ENCODE data around the gene PRR19.
"Not testable (repeated sequence)": the region's sequence is repeated elsewhere in the genome, so short reads cannot be mapped to it uniquely, and the experiment has no call there.

PRR19 gene

DNA sequence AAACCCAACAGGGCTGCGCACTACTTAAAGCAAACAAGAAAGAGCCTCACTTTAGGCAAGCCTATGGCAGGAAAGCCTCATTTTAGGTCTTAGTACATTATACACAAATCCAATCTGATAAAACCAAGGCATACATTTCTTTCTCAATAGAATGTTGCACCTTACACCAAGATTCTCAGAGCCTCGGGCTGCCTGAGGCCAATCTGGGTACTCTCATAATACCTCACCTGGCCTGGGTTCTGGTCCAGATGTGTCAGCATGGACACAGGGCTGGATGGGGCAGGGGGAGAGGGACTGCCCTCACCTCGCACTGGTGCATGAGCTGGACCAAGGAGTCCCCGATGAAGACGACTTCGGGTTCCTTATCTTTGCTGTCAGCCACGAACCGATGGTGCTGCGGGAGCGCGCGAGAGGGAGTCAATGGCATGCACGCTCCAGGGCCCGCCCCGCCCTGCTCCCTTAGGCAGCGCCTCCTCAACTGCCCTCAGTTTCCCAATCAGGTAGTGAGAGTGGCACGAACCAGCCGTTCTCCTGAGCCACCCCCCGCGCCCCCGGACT is at the start of gene PRR19:
TSS of gene PRR19 (plus strand) at position 487 of the 558 bp plus-strand sequence. CDS start 7,453 bp downstream, outside the sequence.
- no peak for DNase-seq (ENCODE audit: low read depth in 2 of 2)

DNA sequence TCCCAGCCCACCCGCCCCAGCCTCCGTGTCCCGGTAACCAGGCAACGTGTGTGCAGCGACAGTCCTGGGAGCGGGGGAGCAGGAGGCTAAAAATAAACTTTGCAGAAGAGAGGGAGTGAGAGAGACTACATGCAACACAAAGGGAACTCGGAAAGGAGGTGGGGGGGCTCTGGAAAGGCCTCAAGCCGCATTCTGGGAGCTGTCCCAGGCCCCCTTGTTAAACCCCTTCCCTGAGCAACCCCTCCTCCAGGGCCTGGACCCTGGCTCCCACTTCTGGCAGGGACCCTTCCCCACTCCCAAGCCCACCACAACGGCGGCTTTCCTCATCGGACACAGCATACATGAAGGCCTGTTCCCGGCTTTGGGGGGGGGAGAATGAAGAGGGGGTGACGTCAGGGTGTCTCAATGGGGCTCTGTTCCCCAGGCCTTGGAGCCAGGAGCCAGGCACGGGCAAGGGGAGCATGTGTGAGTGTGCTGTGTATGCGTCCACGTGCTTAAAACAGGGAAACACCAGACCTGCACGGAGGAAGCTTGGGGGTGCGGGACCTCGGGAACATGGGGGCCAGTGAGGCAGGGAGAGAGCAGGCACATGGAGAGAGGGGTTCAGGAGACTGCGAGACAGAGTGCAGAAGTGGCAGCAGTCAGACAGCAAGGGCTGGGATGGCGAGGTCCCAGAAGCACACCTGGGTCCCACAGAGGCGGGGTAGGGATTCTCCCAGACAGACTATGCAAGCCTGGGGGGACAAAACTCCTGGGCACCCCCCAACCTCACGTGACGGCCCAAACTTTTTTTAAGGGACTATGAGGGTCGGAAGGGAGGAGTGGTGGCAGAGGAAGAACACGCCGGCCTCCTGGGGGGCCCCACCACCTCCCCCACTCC is 49.3 kb upstream of the PRR19 start:
- no peak for DNase-seq (ENCODE audit: low read depth in 2 of 2)

DNA sequence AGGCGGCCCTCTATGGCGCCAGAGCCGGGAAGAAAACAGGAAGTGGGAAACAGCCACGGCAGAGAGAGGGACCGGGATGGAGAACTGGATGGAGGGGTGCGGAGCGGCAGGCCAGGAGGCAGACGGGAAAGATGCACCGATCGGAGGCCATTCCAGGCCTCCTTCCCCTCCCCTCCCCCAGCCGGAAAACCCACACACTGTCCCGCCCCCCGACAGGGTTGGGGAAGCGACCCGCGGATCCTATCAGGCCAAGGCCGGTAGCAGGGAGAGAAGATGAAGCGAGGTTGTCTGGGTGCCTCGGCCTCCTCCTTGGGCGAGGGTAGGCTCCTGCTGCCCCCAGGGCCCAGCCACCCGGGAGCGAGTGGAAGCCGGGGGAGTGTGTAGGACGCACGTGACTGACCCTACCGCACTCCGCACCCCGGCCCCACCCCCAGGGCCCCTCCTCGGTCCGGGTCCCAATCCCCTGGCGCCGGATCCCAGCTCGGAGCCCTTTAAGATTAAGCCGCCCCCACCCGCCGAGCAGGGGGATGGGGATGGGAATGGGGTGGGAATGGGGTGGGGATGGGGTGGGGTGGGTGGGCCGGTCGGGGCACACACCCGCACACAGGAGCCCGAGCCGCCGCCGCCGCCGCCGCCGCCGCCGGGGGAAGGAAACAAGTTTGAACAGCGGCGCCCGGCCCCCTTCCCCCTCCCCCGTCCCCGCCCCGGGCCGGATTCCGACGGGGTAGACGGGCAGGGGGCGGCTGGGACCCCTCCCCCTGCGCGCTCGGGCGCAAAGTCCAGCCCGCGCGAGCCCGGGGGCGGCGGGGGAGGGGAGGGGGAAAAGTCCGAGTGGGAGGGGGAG is 48.5 kb upstream of the PRR19 start:
- DNase-seq (ENCODE audit: low read depth in 2 of 2) = peak in 1 of 2 donors; percentile 24

- DNase-seq (ENCODE audit: low read depth in 2 of 2) = peak; percentile 53 to 57
Measured at GRCh38 chr19:42254089-42254849, 47.7 kb upstream of the PRR19 start.

- peak; percentile 84 to 92 for DNase-seq (ENCODE audit: low read depth in 2 of 2)
Measured at GRCh38 chr19:42254850-42255765, 46.8 kb upstream of the PRR19 start, which contains the start of gene ERF. TSS of gene ERF (minus strand) at chr19:42255128. CDS start at chr19:42254999, 129 bp downstream.

GRCh38 chr19:42255766-42256745 is 45.9 kb upstream of the PRR19 start:
- DNase-seq (ENCODE audit: low read depth in 2 of 2) = no peak

DNA sequence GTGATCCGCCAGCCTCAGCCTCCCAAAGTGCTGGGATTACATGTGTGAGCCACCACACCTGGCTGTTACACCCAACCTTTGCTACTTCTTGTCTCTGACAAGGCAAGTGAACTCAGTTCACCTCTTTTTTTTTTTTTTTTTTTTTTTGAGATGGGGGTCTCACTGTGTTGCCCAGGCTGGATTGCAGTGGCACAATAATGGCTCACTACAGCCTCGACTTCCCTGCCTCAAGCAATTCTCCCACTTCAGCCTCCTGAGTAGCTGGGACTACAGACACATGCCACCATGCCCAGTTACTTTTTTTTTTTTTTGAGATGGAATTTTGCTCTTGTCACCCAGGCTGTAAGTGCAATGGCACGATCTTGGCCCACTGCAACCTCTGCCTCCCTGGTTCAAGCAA is 44.1 kb upstream of the PRR19 start:
- DNase-seq (ENCODE audit: low read depth in 2 of 2) = not testable (repeated sequence)

DNA sequence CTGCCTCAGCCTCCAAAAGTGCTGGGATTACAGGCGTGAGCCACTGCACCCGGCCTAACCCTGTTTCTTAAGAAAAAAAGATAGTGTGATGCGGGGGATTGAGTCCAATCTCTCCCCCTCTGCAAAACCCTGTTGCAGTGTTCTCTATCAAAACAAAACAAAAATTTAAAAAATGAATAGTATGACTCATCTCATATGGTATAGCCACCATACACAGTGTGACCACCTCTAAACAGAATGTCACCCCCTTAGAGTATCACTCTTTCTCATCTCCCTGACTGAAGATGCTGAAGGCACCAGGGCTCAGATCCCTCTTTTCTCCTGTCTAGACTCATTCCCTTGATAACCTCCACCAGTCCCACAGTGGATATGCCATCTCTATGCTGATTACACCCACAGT is 40.2 kb upstream of the PRR19 start:
- DNase-seq (ENCODE audit: low read depth in 2 of 2) = no peak

GRCh38 chr19:42266105-42266504 is 35.8 kb upstream of the PRR19 start:
- DNase-seq (ENCODE audit: low read depth in 2 of 2) = not testable (repeated sequence)

DNA sequence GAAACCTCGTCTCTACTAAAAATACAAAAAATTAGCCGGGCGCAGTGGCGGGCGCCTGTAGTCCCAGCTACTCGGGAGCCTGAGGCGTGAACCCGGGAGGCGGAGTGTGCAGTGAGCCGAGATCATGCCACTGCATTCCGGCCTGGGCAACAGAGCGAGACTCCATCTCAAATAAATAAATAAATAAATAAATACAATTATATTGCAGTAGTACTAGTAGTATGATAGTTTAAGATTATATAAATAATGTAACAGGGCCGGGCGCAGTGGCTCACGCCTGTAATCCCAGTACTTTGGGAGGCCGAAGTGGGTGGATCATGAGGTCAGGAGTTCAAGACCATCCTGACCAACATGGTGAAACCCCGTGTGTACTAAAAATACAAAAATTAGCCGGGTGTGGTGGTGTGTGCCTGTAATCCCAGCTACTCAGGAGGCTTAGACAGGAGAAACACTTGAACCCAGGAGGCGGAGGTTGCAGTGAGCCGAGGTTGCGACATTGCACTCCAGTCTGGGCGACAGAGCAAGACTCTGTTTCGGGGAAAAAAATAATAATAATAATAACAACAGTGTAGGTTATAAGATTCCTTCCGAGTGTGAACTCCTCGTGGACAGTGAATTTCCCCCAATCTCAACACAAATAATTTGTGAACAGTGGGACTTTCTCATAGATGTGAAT is 34.9 kb upstream of the PRR19 start:
- not testable (repeated sequence) for DNase-seq (ENCODE audit: low read depth in 2 of 2)

DNA sequence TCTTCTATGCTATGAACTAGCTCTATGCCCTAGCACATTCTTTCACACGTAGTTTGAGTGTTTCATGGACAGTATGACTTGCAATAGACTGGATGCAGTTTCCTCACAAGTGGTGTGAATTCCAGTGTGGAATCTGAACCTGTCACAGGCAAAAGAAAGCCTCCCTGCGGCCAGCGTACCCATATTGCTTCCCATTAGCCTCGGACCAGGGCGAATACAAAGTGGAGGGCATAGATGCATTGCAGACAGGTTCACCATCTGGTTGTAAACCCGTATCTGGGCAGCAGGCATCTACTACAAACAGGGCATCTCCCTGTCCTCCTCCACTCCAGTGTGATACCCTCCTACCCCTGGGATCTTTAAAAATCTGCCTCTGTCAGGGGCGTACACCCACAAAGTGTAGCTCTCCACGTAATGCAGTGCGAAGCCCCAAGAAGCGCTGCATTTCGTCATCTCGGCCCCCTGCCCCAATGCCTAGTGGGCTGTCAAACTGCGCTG is 34.2 kb upstream of the PRR19 start:
- DNase-seq (ENCODE audit: low read depth in 2 of 2) = no peak

DNA sequence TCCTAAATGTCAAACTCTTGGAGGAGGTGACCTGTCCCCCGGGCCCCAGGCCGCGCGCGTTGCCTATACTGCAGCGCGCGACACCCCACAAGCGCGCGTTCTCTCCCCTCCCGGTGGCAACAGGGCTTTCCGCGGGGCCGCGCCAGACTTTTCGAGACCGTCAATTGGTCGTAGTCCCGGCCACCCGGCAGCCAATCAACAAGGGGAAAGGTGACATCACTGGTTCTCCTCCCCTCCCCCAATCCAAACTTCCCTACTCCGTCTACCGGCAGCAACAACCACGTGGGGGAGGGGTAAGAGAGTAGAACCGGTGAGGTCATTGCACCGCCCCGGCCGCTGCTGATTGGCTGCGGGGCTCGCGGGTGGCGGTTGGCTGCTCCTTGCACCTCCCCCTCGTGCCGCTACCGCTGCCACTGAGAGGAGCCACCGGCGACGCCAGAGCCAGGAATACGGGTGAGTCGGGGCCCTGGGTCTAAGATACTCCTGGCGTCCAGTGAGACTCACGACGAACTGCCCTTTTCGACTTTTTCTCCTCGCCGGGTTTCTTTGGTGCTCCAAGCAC is 33.7 kb upstream of the PRR19 start:
- DNase-seq (ENCODE audit: low read depth in 2 of 2) = peak; percentile 92 to 95

DNA sequence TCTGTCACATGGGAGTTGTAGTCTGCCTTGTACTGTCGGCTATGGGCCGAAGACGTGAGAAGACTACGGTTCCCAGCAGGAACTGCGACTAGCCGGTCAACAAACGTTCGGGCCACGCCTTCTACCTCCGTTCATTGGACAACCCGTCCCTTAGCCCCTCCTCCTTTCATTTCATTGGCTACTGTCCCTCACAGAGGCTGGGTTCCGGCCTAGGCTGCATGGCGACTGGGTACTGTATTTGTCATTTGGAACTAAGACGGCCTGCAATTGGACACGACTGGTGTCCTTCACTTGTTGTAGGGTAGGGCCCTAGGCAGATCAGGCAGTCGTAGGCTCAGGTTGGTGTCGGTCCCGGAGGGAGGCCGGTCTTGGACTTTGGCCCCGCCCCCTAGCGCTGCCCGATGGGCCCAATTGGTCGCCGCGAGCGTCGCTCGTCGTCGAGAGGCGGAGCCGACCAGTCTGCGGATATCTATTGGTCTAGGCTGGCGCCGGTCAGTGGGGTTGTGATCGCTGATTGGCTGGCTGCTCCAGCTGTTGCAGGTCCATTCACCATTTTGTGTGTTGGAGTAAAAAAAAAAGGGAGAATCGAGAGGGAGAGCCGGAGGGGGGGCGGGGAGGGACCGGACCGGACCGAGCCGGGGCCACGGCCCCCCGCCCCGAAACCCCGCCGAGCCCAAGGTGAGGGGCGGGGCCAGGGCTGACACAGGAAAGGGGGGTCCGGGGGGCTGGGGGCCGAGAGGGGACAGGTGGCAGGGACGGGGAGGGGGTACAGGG is 33.0 kb upstream of the PRR19 start, which contains the start of gene CIC:
TSS of gene CIC (plus strand) at position 549 of the 774 bp plus-strand sequence. CDS start 2,532 bp downstream, outside the sequence.
- peak; percentile 96 to 97 for DNase-seq (ENCODE audit: low read depth in 2 of 2)

- no peak for DNase-seq (ENCODE audit: low read depth in 2 of 2)
Measured at GRCh38 chr19:42269478-42270345, 32.2 kb upstream of the PRR19 start.

- DNase-seq (ENCODE audit: low read depth in 2 of 2) = no peak
Measured at GRCh38 chr19:42270346-42271044, 31.4 kb upstream of the PRR19 start.
